H1 (cell line): ENCODE measurements around the gene STRIP2. TPM values are rescaled to one million over a fixed set of nuclear protein-coding genes. Genes with fewer than 3 reads are reported as not detected.

ENCODE experiments used
- CBX5 ChIP-seq: fragments of 300-800, 300-1000 bp; sonication (generic); IDR thresholded peaks from 2 replicates; pipeline ENCODE4 v1.7.1; 2016; ENCODE audit warnings: antibody characterized with exemption, low read length, low read depth
- CHD1 ChIP-seq: IDR thresholded peaks from 2 replicates; pipeline ENCODE4 v1.6.1; 2012; ENCODE audit warnings: low read depth, low read length, improper control_type of control experiment
- EGR1 ChIP-seq: IDR thresholded peaks from 2 replicates; pipeline ENCODE4 v1.6.1; 2011; ENCODE audit warnings: low read depth, low read length, borderline replicate concordance
- HDAC6 ChIP-seq: IDR thresholded peaks from one replicate; pipeline ENCODE4 v1.7.1; 2012; ENCODE audit warnings: low read depth, mild to moderate bottlenecking, inconsistent platforms, low read length, moderate library complexity
- POLR2AphosphoS5 ChIP-seq: IDR thresholded peaks from 2 replicates; pipeline ENCODE4 v1.6.1; 2011; ENCODE audit warnings: low read depth, low read length
- SP4 ChIP-seq: IDR thresholded peaks from 2 replicates; pipeline ENCODE4 v1.6.1; 2012; ENCODE audit warnings: low read length, inconsistent platforms
- SUZ12 ChIP-seq: fragments of 200-600 bp; sonication (generic); IDR thresholded peaks from 2 replicates; pipeline ENCODE4 v1.6.1; 2012; ENCODE audit warnings: mild to moderate bottlenecking, inconsistent platforms, low read length, moderate library complexity, mixed read lengths
- TAF1 ChIP-seq: IDR thresholded peaks from 2 replicates; pipeline ENCODE4 v1.6.1; 2011; ENCODE audit warnings: mild to moderate bottlenecking, low read depth, low read length
- polyA plus RNA-seq, 7 experiments: library from polyadenylated mRNA; depleted of rRNA in 3 of 7; stranded (reverse) in 5 of 7; unstranded in 2 of 7; fragments of >200 nt in 5 of 7; fragments of 200-250 nt in 2 of 7; gene quantifications; 1 replicate in 5 of 7; 2 replicates in 1 of 7; 4 replicates in 1 of 7; pipeline versions ENCODE4 v1.2.1 to v1.2.3, GENCODE V29; 2011 to 2013; ENCODE audit warnings: missing spikeins in 2 of 7, mixed read lengths in 2 of 7
- total RNA-seq: library from RNA; stranded (reverse); fragmentation: NEBNext Ultra II Directional; extraction: Animal tissue kit (Norgen Biotek cat#: 25700); gene quantifications from 2 replicates; pipeline ENCODE4 v1.2.1, GENCODE V29; 2021

The STRIP2 gene
- total and polyA plus RNA-seq, 2 of the 8 experiments (the other 6 are each of a cell fraction or from before 2014, with no cell fraction given): 5.3 to 8.2 TPM

DNA sequence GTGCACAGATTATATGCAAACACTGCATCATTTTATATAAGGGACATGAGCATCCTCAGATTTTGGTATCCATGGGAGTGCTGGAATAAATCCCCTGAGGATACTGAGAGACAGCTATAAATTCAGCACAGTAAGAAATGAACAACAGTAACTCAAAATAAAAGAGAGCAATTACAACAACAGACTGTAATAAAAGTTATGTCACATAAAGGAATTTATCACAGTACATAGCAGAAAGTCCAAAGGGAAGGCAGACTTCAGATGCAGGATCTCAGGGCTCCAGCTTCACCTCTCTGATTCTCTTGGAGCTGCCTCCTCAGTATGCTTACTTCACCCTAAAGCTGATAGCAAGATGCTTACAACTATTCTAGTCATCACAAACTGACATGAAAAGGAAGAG lies 43.9 kb upstream of the STRIP2 start (continued):
- TF ChIP-seq CBX5 (no peak), TAF1 (no peak), CHD1 (no peak), SP4 (no peak), SUZ12 (no peak), POLR2AphosphoS5 (no peak), EGR1 (no peak), HDAC6 (no peak)
